GM21786 (cell line): ENCODE measurements around the gene PLPP7.

ENCODE experiments used
- ATAC-seq: cut with Tn5 transposase; IDR thresholded peaks from one replicate; pipeline ENCODE4 v1.9.1; 2021; ENCODE audit not compliant: unreplicated experiment

The PLPP7 gene

DNA sequence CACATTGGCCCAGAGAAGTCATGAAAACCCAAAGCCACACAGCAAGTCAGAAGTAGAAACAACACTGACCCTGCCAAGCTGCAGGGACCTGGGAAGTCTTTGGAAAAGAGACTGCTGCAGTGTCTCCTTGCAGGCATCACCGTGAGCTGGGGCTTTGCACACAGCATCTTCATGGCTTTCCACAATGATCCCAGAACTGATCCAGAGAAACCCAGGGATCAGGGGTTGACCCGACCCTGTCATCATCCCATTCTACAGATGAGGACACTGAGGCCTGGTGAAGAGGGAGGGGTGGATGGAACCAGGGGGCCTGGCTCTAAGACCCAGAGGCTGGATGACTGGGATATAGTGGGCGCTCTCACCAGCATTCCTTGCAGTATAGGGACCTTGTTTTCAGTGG is 8.9 kb upstream of the PLPP7 start:
- ATAC-seq, result no peak

DNA sequence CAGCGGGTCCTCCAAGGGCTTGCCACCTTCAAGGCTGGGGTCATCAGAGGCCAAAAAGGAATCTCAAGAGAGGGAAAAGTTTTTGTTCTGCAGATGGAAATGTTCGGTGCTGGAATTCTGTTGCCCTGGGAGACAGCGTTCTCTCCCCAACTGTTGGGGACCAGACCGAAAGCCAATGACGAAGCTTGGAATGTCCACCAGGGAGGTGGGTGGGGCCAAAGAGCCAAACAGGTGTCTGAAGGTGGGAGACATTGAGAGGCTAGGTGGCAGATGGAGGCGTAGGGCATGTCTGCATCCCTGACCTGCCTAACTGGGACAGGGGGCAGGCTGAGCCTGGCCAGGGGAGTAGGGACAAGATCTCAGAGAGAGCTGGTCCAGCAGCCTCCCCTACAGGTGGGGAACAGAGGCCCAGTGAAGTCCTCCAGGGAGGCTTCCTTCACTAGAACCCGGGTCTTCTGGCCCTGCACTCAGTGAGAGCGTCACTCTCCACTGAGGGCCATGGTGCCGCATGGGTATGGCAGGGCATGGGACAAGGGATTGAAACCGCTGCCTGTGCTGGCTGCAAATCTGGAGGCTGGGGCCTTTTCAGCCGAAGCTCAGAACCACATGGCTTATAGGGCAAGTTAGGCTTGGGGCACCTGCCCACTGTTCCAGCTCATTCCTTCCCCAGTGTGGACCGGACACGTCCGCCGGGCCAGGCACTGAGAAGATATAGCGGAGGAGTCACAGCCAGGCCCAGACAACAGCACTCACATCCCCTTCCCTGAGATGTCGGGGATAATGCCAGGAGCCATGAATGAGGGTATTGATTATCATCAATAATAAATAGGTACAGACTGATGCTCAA is 8.2 kb upstream of the PLPP7 start:
- ATAC-seq, result no peak

DNA sequence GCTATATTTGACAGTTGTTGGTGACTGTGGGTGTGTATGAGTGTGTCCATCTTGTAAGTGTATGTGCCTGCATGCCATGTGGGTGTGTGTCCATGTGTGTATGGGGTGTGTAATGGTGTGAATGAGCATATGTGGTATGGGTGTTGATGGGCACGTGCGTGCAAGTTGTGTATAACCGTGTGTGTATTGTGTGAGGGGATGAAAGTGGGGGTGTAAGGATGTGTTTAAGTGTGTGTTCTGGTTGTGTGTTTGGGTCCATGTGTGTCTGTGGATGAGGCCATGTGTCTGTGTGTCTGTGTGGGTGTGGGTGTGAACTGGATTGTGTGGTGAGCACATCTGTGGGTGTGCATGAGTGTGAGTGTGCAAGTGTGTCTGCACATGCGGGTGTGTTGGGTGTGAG is 7.3 kb upstream of the PLPP7 start:
- no peak for ATAC-seq

DNA sequence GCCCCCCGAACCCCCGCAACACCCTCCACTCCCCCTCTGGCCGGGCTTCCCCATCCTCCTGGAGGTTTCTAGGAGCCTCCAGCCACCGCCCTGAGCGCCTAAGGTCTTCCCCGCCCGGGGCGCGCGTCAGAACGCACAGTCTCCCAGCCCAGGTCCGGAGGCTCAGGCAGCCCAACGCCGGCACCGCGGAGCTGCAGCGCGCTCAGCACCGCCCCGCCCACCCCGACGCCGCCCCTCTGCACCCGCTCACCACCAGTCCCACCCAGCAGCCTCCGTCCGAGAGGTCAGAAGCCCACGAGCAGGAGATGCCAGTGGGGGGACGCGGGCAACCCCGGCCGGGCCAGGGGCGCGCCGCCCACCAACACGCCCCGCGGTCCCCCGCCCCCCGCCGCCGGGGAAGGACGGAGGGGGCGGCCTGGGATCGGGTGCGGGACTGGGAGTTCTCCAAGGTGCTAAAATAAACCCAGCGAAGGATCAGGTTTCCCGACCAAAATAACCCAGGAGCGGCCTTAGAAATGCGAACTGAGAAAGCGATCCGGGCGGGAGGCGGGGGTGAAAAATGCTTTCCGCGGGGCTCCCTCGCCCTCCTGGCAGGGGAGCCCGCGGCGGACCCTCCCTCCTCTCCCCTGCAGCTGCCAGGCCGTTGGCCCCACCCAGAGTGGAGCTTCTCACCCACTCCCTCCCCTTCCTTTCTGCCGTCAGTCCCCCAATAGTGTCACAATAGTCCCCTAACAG is 6.7 kb upstream of the PLPP7 start:
- ATAC-seq, result no peak

- no peak for ATAC-seq
Measured at GRCh38 chr9:131284856-131285255, 4.7 kb upstream of the PLPP7 start.

GRCh38 chr9:131287359-131287758 is 2.2 kb upstream of the PLPP7 start:
- no peak for ATAC-seq

DNA sequence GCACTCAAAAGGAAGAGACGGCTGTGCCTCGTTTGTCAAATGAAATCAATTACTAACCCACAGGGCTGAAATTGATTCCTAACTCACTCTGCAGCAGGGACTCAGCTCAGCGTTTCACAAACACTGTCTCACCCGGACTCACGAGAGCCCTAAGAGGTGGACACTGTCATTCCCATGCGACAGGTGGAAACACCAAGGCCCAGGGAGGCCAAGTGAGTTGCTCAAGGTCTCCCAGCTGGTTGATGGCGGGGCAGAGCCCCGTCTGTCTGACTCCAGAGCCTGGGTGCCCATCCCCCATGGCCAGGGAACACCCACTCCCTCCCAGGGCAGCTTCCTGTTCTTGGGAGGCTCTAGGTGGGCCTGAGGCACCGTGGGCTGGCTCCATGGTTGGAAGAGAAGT is 1.3 kb upstream of the PLPP7 start:
- ATAC-seq, result no peak

DNA sequence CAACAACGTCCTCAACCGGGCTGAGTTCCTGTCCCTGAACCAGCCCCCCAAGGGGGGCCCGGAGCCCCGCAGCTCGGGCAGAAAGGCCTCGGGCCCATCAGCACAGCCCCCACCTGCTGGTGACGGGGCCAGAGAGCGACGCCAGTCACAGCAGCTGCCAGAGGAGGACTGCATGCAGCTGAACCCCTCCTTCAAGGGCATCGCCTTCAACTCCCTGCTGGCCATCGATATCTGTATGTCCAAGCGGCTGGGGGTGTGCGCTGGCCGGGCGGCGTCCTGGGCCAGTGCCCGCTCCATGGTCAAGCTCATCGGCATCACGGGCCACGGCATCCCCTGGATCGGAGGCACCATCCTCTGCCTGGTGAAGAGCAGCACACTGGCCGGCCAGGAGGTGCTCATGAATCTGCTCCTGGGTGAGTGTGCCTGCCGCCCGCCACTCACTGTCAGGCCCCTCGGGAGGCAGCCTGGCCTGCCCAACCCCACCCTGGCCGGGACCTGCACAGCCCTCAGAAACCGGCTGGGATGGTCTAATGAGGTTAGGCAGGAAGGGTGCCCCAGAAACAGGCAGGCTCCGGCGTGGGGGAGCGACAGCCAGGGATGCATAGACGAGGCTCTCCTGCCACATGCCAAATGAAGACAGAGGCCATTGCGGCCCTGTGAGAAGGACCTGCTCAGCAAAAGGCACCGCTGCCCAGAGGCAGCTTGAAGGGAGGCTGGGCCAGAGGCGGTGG is 678 bp downstream of the PLPP7 start:
- ATAC-seq, result no peak

DNA sequence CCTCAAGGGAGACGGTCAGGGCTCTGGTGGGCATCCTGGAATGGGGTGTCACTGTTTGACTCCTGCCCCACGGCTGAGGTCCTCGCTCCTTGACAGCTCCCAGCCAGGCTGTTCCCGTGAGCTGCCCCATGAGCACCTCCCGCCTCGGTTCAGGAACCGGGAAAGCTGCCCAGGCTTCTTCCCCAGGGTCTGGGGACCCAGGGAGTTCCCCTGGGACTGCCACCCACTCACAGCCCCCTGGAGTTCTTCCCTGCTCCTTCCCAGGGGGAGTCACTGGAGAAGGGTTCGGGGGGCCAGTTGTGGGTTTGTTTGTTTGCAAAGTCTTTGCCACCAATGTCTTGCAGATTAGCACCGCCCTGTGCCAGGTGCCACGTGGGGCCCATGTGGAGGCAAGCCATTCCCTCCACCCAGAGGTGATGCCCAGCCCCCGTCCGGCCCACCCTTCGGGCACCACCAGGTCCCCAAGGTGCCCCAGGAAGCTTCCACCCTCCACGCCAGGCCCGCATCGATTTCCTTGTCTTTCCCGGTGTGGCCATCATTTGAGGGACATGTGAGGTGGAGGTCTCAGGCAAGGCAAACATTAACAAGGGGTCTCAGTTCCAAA is 1.3 kb downstream of the PLPP7 start:
- ATAC-seq, result no peak

DNA sequence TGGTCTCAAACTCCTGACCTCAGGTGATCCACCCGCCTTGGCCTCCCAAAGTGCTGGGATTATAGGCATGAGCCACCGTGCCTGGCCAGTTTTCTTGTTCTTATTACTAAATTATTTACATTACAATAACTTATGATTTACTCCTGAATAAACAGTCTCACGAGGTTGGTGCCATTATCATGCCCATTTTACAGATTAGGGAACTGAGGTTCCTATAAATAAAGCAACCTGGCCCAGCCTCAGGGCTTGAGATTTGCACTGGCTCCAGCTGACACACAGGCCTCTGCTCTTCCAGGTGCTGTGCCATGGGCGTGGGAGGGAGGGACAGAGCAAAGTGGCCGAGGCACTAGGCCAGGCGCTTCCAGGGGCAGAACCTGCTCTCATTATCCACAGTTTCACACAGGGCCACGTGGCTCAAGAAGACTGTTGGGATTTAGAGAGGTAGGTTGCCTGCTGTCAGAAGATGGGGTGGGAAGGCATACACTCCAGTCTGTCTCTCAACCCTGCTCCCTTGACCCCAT is 2.3 kb downstream of the PLPP7 start:
- no peak for ATAC-seq

DNA sequence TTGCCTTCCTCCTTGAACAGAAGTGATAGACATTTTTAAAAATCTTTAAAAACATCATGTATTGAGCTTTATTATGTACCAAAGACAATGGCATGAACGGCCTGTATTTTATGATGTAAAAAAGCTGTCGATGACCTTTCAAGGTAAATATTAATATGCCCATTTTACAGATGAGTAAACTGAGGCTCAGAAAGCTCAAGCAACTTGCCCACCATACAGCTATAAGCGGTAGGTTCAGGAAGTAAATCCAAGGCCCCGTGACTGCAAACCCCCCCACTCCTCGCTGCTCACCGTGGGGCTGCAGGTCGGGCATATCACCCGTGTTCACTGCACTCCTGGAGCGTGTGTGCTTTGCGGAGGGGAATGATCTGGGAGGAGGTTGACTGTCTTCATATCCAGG is 3.4 kb downstream of the PLPP7 start:
- ATAC-seq, result no peak

DNA sequence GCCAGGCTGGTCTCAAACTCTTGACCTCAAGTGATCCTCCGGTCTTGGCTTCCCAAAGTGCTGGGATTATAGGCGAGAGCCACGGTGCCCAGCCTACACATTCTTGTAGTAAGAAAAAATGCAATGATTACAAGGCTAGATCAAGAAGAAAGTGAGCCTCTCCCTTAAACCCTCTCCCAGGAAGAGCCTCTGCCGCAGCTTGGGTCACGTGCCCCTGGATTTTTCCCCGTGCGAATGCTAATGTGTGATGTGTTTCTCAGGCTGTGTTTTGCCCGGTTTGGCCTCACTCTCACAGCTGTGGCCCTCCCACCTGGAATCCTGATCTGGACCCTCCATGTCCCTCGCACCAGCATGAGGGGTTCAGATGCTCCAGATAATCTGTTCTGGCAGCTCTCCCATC is 6.9 kb downstream of the PLPP7 start:
- no peak for ATAC-seq

DNA sequence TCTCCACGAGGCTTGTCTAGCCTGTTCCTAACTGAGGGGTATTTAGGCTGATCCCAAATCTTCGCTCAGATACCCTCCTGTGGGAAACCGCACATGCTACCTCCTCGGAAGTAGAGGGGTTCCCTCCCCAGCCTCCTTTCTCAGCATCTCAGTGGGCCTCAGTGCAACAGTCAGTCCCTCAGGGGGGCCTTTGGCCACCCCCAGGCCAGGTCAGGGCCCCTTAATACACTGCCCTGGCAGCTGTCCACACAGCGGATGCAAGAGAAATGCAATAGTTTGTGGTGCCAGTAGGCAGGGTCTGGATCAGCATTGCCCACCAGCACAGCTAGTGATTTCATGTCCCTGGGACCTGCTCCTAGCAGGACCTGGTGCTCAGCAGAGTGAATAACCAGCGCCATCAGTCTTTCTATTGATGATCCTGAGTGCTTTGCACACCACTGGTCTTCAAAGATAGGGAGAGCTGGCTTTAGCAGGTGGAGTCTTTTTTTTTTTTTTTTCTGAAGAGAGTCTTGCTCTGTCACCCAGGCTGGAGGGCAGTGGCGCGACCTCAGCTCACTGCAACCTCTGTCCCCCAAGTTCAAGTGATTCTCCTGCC is 7.5 kb downstream of the PLPP7 start:
- ATAC-seq, result no peak

GRCh38 chr9:131297903-131298302 is 8.4 kb downstream of the PLPP7 start:
- no peak for ATAC-seq

GRCh38 chr9:131298341-131298740 is 8.8 kb downstream of the PLPP7 start:
- ATAC-seq, result no peak

DNA sequence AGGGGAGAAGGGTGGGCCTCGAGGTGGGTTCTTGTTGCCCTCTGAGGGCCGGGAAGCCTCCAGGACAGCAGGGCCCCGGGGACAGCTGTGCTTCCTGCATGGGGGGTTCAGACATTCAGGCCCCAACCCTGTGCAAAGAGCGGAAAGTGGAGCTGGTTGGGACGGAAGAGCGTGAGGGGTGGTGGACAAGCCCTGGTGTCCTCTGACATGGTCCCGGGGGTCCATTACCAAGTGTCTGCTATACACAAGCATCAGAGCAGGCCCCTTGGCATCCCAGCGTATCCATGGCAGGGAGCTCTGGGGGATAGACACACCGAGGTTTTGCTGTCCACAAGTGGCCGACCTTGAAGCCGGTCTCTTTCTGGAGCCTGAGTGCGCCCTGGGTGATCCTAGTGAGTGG is 9.3 kb downstream of the PLPP7 start:
- ATAC-seq, result no peak

DNA sequence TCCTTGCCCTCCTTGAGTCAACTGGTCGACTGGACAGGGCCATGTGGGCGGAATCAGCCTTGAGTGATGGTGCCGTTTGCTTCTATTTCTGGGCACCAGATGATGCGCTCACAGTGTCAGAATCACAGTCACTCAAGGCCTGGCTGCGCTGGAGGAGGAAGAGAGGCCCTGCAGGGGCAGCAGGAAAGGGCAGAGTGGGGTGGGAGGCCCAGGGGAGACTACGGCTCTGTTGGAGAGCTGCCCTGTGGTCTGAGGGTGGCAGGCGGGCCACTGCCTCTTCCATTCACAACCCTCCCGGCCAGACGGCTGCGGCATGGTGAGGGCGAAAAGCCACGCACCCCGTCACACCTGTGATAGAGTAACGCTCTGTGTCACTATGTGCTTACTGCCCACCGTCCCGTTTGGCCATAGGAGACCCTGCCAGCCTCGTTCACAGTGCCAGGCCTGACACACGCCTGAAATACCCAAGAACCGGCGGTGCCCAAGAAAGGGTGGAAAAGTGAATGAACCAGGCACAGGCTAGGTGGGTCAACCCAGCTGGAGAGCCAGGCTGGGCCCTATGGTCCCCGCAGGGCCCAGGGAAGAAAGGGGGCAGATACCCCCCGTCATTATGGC is 9.9 kb downstream of the PLPP7 start:
- no peak for ATAC-seq

DNA sequence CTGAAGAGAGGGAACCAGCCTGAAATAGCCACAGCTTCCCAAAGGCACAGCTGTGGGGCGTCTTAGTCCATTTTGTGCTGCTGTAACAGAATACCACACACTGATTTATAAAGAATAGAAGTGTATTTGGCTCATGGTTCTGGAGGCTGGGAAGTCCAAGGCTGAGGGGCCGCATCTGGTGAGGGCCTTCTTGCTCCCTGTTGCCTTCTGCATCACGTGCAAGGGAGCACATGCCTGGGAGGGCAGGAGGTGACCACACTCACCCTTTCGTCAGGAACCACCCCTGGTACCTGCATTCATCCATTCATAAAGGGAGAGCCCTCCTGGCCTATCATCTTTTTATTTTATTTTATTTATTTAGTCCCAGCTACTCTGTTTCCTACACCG is 10.4 kb downstream of the PLPP7 start:
- ATAC-seq, result no peak

DNA sequence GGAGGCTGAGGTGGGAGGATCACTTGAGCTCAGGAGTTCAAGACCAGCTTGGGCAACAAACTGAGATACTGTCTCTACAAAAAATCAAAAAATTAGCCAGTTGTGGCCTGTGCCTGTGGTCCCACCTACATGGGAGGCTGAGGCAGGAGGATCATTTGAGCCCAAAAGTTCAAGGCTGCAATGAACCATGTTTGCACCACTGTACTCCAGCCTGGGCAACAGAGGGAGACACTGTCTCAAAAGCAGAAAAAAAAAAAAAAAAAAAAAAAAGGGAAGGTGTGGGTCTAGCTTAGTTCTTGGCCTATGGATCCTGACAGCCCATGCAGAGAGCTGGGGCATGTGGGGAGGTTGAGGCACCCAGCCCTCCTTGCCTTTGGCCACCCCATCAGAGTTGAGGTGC is 10.9 kb downstream of the PLPP7 start:
- no peak for ATAC-seq
